HG03439 (cell line): ENCODE results near the gene GPR78.
"Not testable (repeated sequence)": the region's sequence is repeated elsewhere in the genome, so short reads cannot be mapped to it uniquely, and the experiment has no call there.

Experiments
- ATAC-seq: cut with Tn5 transposase; IDR thresholded peaks from one replicate; pipeline ENCODE4 v1.9.1; 2021; ENCODE audit warnings: mild to moderate bottlenecking, moderate library complexity; ENCODE audit not compliant: unreplicated experiment

The GPR78 gene

GRCh38 chr4:8560265-8561047 lies 19.7 kb upstream of the GPR78 start:
- no peak for ATAC-seq

GRCh38 chr4:8564595-8564994 lies 15.6 kb upstream of the GPR78 start:
- no peak for ATAC-seq

- no peak for ATAC-seq
Measured at GRCh38 chr4:8568068-8568668, 12.0 kb upstream of the GPR78 start.

GRCh38 chr4:8570201-8570600 lies 10.0 kb upstream of the GPR78 start:
- ATAC-seq = no peak

GRCh38 chr4:8571702-8572685 lies 8.2 kb upstream of the GPR78 start:
- ATAC-seq = no peak

- no peak for ATAC-seq
Measured at GRCh38 chr4:8573266-8573665, 6.9 kb upstream of the GPR78 start.

- no peak for ATAC-seq
Measured at GRCh38 chr4:8574796-8575370, 5.3 kb upstream of the GPR78 start.

- no peak for ATAC-seq
Measured at GRCh38 chr4:8575457-8575856, 4.7 kb upstream of the GPR78 start.

- ATAC-seq = not testable (repeated sequence)
Measured at GRCh38 chr4:8576591-8576990, 3.6 kb upstream of the GPR78 start.

- ATAC-seq = no peak
Measured at GRCh38 chr4:8577046-8577445, 3.1 kb upstream of the GPR78 start.

- no peak for ATAC-seq
Measured at GRCh38 chr4:8577972-8578371, 2.2 kb upstream of the GPR78 start.

- ATAC-seq = no peak
Measured at GRCh38 chr4:8578717-8579116, 1.5 kb upstream of the GPR78 start.

- no peak for ATAC-seq
Measured at GRCh38 chr4:8579526-8580320, 469 bp upstream of the GPR78 start.

GRCh38 chr4:8581094-8581861 lies 1.1 kb downstream of the GPR78 start:
- no peak for ATAC-seq

- ATAC-seq = no peak
Measured at GRCh38 chr4:8582016-8582415, 1.8 kb downstream of the GPR78 start.

GRCh38 chr4:8582436-8582835 lies 2.2 kb downstream of the GPR78 start:
- no peak for ATAC-seq

- ATAC-seq = no peak
Measured at GRCh38 chr4:8582941-8583654, 2.9 kb downstream of the GPR78 start.

- ATAC-seq = no peak
Measured at GRCh38 chr4:8583655-8584025, 3.4 kb downstream of the GPR78 start.

- no peak for ATAC-seq
Measured at GRCh38 chr4:8585186-8585585, 5.0 kb downstream of the GPR78 start.
